HG03342 (cell line): ENCODE data around the gene C17orf113.
"Not testable (repeated sequence)": the region's sequence is repeated elsewhere in the genome, so short reads cannot be mapped to it uniquely, and the experiment has no call there.

Source experiments
- ATAC-seq: cut with Tn5 transposase; IDR thresholded peaks from one replicate; pipeline ENCODE4 v1.9.1; 2021; ENCODE audit warnings: mild to moderate bottlenecking, moderate library complexity; ENCODE audit not compliant: unreplicated experiment

Gene C17orf113

GRCh38 chr17:42042598-42043319 is 7.6 kb downstream of the C17orf113 start:
- ATAC-seq: no peak

DNA sequence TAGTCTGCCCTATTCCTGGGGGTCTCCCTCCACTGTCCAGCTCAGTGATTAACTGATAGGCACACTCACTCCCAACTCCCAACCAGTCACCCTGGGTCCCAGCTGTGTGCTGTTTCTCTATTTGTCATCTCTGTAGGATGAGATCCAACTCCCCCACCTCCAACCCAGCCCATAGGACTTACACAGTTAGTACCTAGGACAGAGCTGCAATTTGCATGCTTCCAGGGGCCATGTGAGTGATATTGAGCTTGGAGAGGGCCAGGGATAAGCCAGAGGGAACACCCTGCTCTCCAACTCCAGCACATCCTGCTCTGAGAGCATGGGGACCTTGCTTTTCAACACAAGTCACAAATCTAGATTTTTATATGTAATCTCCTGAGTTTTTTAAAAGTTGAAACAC is 8.8 kb downstream of the C17orf113 start:
- ATAC-seq: no peak

GRCh38 chr17:42040818-42041217 is 9.6 kb downstream of the C17orf113 start:
- ATAC-seq: no peak

DNA sequence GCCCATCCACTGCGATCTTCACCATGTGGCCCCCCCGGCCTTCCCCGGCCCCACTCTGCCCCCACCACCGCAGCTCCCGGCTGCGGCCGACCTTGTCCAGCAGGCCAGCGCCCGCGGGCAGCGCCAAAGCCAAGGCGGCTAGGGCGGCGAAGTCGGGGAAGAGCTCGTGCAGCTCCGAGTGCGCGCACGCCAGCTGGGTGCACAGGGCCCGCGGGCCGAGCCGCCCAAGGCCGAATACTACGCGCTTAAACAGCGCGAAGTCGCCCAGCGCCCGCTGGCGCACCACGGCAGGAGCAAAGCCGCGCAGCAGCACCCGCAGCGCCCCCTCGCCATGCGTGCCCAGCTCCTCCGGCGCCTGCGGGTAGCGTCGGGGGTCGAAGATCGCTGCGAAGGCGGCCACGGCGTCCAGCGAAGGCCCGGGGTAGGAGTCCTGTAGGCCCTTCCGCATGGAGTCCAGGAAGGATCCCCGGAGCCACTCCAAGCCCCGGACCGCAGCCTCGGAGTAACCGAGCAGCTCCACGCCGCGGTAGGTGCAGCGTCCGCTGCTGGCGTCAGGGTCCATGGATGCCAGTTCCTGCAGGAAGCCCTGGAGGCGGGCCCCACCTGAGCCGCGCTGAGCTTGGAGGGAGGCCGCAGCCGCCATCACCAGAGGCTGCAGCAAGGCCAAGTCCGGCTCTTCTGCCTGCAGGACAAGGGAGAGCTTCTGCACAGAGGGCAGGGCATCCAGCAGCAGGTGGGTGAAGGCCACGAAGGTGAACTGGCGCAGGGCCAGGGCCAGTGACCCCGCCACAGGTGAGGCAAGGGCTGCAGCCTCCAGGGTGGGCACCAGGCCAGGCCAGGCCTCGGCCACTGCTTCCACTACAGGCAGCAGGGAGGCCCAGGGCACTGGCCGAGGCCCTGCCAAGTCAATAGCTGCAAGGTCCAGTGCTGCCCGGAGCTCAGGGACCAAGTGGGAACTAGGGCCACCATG is 10.3 kb downstream of the C17orf113 start:
- ATAC-seq: no peak

DNA sequence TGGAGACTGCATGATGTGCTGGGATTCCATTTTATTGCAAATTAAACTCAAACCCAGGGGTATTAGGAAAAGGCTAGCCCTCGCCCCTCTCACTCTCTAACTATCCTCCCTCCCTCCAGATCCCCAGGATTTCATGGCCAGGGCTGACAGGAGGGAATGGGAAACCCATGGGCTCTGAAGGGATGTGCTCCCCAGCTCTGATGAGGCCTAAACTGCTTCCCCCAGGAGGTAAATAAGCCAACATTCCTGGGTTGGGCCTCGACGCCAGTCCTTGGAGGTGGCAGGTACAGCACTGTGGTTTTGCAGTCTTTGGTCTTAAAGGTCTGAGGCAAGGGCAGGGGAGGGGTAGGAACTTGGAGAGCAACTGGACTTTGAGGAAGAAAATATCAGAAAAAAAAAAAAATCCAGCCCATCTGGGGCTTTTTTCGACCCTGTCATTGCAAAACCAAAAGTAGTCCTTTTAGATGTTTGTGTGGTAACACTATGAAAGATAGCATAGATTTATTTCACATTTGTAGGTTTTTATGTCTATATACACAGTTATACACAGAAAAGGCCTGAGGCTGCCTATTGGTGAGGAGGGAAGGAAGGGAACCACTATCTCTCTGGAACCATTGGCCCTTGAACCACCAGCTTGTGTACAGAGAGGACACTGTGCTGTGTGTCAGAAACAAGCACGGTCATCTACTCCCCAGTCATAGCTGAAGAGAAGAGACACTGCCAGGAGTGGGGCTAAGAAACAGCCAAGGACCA is 12.0 kb downstream of the C17orf113 start:
- no peak for ATAC-seq

DNA sequence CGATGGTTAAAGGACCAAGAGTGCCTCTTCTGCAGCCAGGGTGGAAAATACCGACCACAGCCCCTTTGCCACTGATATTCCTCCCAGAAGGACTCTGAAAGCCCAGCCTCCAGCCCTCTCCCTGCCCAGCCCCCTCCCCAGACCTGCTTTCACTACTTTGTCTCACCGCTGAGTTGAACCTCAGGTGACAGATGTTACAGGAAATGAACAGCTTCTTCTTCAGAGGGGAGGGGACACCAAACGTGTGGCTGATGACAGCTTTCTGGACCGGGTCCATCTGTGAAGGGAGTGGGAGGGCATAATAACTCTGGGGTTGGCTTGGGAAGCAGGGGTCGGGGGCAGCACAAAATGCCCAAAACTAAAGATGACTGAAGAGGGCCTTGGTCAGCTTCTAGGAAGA is 16.3 kb downstream of the C17orf113 start:
- no peak for ATAC-seq

DNA sequence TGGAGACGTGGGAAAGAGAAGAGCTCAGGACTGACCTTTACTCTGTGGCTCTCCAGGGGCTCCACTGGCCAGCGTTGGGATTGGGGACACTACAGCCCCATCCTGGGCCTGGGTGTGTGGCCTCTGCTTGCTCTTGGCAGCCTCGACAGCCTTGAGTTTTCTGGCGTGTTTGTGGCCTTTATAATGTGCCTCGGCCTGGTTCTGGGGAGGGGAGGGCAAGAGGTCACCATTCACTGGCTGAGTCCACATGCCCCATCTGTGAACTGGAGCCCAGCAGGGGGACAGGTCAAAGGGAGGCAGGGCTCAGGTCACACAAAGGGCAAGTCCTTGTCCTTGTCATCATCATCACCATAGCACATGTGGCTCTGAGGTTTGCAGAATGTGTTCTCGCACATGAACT is 18.8 kb downstream of the C17orf113 start:
- no peak for ATAC-seq

DNA sequence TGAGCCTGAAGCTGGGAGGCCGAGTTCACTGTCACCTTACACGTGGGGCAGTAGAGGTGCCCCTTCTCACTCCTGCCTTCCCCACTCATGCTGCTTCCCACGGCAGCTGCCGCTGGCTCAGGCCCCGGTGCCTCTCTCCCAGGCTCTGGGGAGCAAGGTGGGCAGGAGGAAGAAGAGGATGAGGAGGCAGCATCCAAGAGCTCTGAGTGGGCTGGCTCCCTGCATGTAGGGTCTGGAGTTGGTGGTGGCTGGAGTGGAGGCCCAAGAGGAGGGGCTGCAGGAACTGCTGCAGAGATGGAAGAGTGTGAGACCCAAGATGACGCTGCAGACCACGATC is 21.6 kb downstream of the C17orf113 start:
- no peak for ATAC-seq

- ATAC-seq: no peak
Measured at GRCh38 chr17:42027961-42028790, 22.2 kb downstream of the C17orf113 start.

DNA sequence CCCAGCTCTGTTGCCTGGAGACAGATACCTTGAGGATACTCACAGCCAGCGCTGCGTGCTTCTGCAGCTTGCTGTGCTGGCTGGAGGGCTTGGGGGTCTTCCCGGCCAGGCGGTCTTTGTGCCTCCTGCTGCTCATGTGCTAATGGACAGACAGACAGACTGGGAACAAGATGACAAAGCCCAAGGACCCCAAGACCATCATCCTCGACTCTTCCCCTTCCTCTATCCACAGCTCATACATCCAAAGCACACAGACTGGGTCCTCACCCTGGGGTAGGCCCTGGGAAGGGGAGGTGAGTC is 22.9 kb downstream of the C17orf113 start:
- no peak for ATAC-seq

- ATAC-seq: no peak
Measured at GRCh38 chr17:42026857-42027589, 23.4 kb downstream of the C17orf113 start.

- ATAC-seq: no peak
Measured at GRCh38 chr17:42025936-42026335, 24.5 kb downstream of the C17orf113 start.

DNA sequence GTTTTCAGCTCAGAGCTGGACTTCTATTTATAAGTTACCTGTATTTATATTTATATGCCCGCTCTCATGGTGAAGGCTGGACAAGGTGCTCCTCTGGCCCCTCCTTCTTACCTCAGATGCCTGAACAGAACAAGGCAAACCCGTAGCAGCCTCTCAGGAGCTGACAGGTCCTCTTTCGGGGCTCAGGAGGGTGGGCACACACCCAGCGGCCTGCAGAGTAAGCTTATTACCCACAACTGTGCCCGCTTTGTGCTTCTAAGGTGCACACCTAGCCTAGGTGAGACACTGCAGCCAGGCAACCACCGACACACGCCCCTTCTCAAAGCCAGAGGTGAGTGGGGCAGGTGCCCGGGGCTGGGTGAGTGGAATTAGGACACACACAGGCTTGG is 25.2 kb downstream of the C17orf113 start:
- ATAC-seq: no peak

DNA sequence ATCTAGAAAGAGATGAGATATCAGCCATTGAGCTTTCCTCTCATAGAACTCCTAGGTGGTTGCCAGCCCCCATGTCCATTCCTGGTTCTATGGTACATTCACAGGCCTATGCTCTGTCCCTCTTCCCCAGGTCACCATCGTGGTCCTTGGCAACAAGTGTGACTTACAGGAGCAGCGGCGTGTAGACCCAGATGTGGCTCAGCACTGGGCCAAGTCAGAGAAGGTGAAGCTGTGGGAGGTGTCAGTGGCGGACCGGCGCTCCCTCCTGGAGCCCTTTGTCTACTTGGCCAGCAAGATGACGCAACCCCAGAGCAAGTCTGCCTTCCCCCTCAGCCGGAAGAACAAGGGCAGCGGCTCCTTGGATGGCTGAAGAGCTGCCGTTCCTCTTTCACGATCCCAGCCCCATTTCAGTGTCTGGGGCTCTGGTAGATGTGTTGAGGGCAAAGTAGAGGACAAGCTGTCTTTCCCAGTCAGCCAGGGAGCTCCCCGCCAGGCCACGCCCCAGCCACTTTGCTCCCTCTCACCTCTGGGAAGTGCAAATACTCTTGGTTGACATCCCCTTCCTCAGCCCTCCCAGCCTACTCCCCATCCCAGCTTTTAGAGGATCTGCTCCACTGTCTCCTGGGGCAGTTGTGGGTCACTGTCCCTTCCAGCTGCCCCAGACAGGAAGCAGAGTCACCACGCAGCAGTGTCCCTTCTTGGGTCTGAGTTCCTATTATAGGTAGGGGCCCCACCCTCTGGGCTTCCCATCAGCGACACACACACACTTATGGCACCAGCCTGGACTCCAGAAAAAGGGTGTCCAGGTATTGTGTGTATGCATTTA is 26.7 kb downstream of the C17orf113 start:
- ATAC-seq: no peak

GRCh38 chr17:42020845-42021244 is 29.6 kb downstream of the C17orf113 start:
- ATAC-seq: not testable (repeated sequence)

- peak; percentile 61 for ATAC-seq
Measured at GRCh38 chr17:42019509-42020404, 30.6 kb downstream of the C17orf113 start, which contains the start of gene NKIRAS2. Gene NKIRAS2, plus strand, starts transcription at chr17:42020090. Its CDS starts 1,488 bp downstream, at chr17:42021578.

DNA sequence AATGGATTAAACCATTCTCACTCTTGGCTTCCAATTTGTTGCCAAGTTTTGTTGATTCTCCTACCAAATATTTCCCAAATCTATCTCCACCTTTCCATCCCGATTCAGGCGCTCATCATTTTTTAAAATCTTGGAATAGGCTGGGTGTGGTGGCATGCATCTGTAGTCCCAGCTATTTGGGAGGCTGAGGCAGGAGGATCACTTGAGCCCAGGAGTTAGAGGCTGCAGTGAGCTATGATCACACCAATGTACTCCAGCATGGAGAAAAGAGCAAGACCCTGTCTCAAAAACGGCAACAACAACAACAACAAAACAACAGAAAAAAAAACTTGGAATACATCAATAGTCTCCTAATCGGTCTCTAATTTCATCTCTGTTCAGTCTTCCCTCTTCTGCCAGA is 31.4 kb downstream of the C17orf113 start:
- ATAC-seq: no peak

DNA sequence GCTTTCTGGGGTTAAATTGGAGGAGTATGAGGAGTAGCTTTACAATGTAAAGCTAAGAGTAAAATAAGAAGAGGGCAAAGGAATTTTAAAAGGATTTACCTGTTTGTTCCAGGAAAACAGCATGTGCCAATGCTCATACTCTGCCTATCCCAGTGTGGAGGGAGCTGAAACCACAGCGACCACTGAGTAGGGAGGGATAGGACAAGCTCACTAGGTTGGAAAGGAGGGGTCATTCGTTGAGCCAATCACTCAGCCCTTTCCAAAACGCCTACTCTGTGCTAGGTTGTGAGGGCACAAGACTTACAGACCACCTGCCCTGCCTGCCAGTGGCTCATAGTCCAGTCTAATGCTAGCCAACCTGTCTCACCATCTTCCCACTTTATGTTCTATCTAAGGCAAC is 32.1 kb downstream of the C17orf113 start:
- ATAC-seq: no peak
